ENCODE measurements around the gene PTH2R.
"Not testable (repeated sequence)": the region's sequence is repeated elsewhere in the genome, so short reads cannot be mapped to it uniquely, and the experiment has no call there.

GRCh38 chr2:208481945-208482344 lies 75.4 kb downstream of the PTH2R start:
- TF ChIP-seq TCF4 (CRISPR knock-in tag; IDR thresholded peaks at IDR 0.05; ENCODE audit: borderline replicate concordance); PATZ1 (CRISPR knock-in tag; IDR thresholded peaks at IDR 0.05; ENCODE audit: borderline replicate concordance); ZNF8 (CRISPR knock-in tag; IDR thresholded peaks at IDR 0.05); ESRRG (CRISPR knock-in tag; IDR thresholded peaks at IDR 0.05); ISL1 (CRISPR knock-in tag; IDR thresholded peaks at IDR 0.05); RARB (CRISPR knock-in tag; IDR thresholded peaks at IDR 0.05); ZFP30 (CRISPR knock-in tag; IDR thresholded peaks at IDR 0.05): not testable (repeated sequence)
- TF ChIP-seq, protein P1, sequence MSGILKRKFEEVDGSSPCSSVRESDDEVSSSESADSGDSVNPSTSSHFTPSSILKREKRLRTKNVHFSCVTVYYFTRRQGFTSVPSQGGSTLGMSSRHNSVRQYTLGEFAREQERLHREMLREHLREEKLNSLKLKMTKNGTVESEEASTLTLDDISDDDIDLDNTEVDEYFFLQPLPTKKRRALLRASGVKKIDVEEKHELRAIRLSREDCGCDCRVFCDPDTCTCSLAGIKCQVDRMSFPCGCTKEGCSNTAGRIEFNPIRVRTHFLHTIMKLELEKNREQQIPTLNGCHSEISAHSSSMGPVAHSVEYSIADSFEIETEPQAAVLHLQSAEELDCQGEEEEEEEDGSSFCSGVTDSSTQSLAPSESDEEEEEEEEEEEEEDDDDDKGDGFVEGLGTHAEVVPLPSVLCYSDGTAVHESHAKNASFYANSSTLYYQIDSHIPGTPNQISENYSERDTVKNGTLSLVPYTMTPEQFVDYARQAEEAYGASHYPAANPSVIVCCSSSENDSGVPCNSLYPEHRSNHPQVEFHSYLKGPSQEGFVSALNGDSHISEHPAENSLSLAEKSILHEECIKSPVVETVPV (CRISPR knock-in tag; IDR thresholded peaks at IDR 0.05): not testable (repeated sequence)
